HEK293 (cell line): Measurements from ENCODE around the gene PI3.

ENCODE experiments used
- CTCF ChIA-PET: fragments of 350-600 bp; formaldehyde crosslinking; extraction: SDS; loops from one replicate; lab custom pipeline; 2021; ENCODE audit warnings: antibody characterized with exemption; lab: Yijun Ruan, JAX
- POLR2A ChIA-PET: fragments of 300-600 bp; formaldehyde crosslinking; extraction: SDS; loops from one replicate; lab custom pipeline; 2020; ENCODE audit warnings: antibody characterized with exemption, inconsistent platforms; lab: Yijun Ruan, JAX
- H3K27ac ChIP-seq: fragments of 200-500 bp; sonication (Bioruptor generic); 2 replicates; pipeline ENCODE4 v1.5.1; 2014; ENCODE audit warnings: low read depth, low read length, control low read depth, inconsistent platforms; ENCODE audit errors: extremely low read depth
- H3K36me3 ChIP-seq, 2 experiments: fragments of 200-500 bp in 1 of 2; sonication (Bioruptor generic) in 1 of 2; 1 replicate in 1 of 2; 2 replicates in 1 of 2; pipeline ENCODE4 v1.5.1; 2014 to 2017; ENCODE audit warnings: inconsistent platforms in 2 of 2, low read length in 2 of 2; ENCODE audit not compliant: control insufficient read depth in 2 of 2, insufficient read depth in 1 of 2
- H3K4me1 ChIP-seq: fragments of 200-500 bp; sonication (Bioruptor generic); 2 replicates; pipeline ENCODE4 v1.5.1; 2014; ENCODE audit warnings: mild to moderate bottlenecking, low read length, inconsistent platforms; ENCODE audit not compliant: control insufficient read depth, insufficient read depth
- H3K4me3 ChIP-seq: 2 replicates; pipeline ENCODE4 v1.5.1; 2011; ENCODE audit warnings: low read depth, mild to moderate bottlenecking, control low read depth, low read length, moderate library complexity
- H3K9me3 ChIP-seq: fragments of 200-500 bp; sonication (Bioruptor generic); 2 replicates; pipeline ENCODE4 v1.5.1; 2014; ENCODE audit warnings: low read depth, low read length, inconsistent platforms; ENCODE audit not compliant: control insufficient read depth, insufficient read depth
- GFI1B ChIP-seq: fragments of 450-650 bp; formaldehyde crosslinking; IDR thresholded peaks from 2 replicates; pipeline ENCODE4 v1.5.1; 2016; ENCODE audit warnings: missing biosample characterization, missing genetic modification characterization
- OSR2 ChIP-seq: fragments of 450-650 bp; formaldehyde crosslinking; IDR thresholded peaks from 2 replicates; pipeline ENCODE4 v1.5.1; 2016; ENCODE audit warnings: missing biosample characterization, missing genetic modification characterization
- PRDM1 ChIP-seq: fragments of 450-650 bp; formaldehyde crosslinking; IDR thresholded peaks from 2 replicates; pipeline ENCODE4; 2016; ENCODE audit warnings: missing biosample characterization, missing genetic modification characterization
- PRDM10 ChIP-seq: fragments of 450-650 bp; formaldehyde crosslinking; IDR thresholded peaks from 2 replicates; pipeline ENCODE4 v1.5.1; 2016; ENCODE audit warnings: missing biosample characterization, missing genetic modification characterization
- SETDB1 ChIP-seq: IDR thresholded peaks from one replicate; pipeline ENCODE4 v1.6.1; 2017; ENCODE audit warnings: mild to moderate bottlenecking, low read length, moderate library complexity, mixed read lengths; ENCODE audit not compliant: insufficient read length
- ZBTB20 ChIP-seq: fragments of 450-650 bp; formaldehyde crosslinking; IDR thresholded peaks from 2 replicates; pipeline ENCODE4 v1.5.1; 2016; ENCODE audit warnings: missing biosample characterization, missing genetic modification characterization
- ZBTB6 ChIP-seq: fragments of 450-650 bp; formaldehyde crosslinking; IDR thresholded peaks from 2 replicates; pipeline ENCODE4 v1.5.1; 2017; ENCODE audit warnings: missing biosample characterization, missing genetic modification characterization
- ZNF157 ChIP-seq: fragments of 450-650 bp; formaldehyde crosslinking; IDR thresholded peaks from 2 replicates; pipeline ENCODE4 v1.5.1; 2016; ENCODE audit warnings: missing biosample characterization, missing genetic modification characterization
- ZNF341 ChIP-seq: fragments of 450-650 bp; formaldehyde crosslinking; IDR thresholded peaks from 2 replicates; pipeline ENCODE4; 2016; ENCODE audit warnings: low read depth, missing biosample characterization, missing genetic modification characterization
- ZNF366 ChIP-seq: fragments of 450-650 bp; formaldehyde crosslinking; conservative IDR thresholded peaks from 2 replicates; pipeline ENCODE4 v1.5.1; 2016; ENCODE audit warnings: missing biosample characterization, missing genetic modification characterization
- ZNF549 ChIP-seq: fragments of 450-650 bp; IDR thresholded peaks from 2 replicates; pipeline ENCODE4 v1.5.1; 2018; ENCODE audit warnings: missing biosample characterization, missing genetic modification characterization, mild to moderate bottlenecking, inconsistent platforms, moderate library complexity
- ZNF561 ChIP-seq: fragments of 450-650 bp; IDR thresholded peaks from 2 replicates; pipeline ENCODE4 v1.5.1; 2018; ENCODE audit warnings: missing biosample characterization, missing genetic modification characterization, borderline replicate concordance
- ZNF707 ChIP-seq: fragments of 450-650 bp; formaldehyde crosslinking; IDR thresholded peaks from 2 replicates; pipeline ENCODE4 v1.5.1; 2016; ENCODE audit warnings: missing biosample characterization, missing genetic modification characterization
- ZNF768 ChIP-seq: fragments of 450-650 bp; formaldehyde crosslinking; IDR thresholded peaks from 2 replicates; pipeline ENCODE4 v1.5.1; 2018; ENCODE audit warnings: missing biosample characterization, mild to moderate bottlenecking, missing genetic modification characterization

PI3 gene

GRCh38 chr20:45209924-45210323 is 35.2 kb downstream of the PI3 start:
- H3K27ac ChIP-seq, result no peak overlapping the region
- H3K4me3 ChIP-seq, result no peak overlapping the region
- peaks cover 3% of the 10 kb centered on the region; the same call in 1 of the 2 replicates for H3K4me1 ChIP-seq
- ChIA-PET CTCF (interaction anchor here (1.6 kb wide), 1 partner anchor 84 kb away, joined by 3 read pairs; no protein-coding TSS in a partner anchor), POLR2A (no interaction called here)
- H3K9me3 ChIP-seq, result no peaks in the 10 kb centered on the region
- H3K36me3 ChIP-seq, result no peaks in the 10 kb centered on the region
- TF ChIP-seq ZNF768 (tag by site-specific recombination), result no peak
- no peak for TF ChIP-seq ZNF549 (tag by site-specific recombination)

GRCh38 chr20:45211569-45212474 is 37.1 kb downstream of the PI3 start:
- no peaks in the 10 kb centered on the region for H3K4me1 ChIP-seq
- no peak for TF ChIP-seq ZBTB6
- 0 out of 2 replicates have a peak, but pooled peaks have one; percentile 11 for TF ChIP-seq PRDM1
- TF ChIP-seq ZBTB20, result 0 out of 2 replicates have a peak, but pooled peaks have one; percentile 20
- peak; percentile 92 for TF ChIP-seq ZNF366
- POLR2A ChIA-PET, result no interaction called here
- H3K4me3 ChIP-seq, result no peak overlapping the region
- H3K9me3 ChIP-seq, result no peaks in the 10 kb centered on the region
- no peaks in the 10 kb centered on the region for H3K36me3 ChIP-seq
- H3K27ac ChIP-seq, result no peak overlapping the region
- CTCF ChIA-PET, result interaction anchor here (1.6 kb wide), 1 partner anchor 82 kb away, joined by 3 read pairs; no protein-coding TSS in a partner anchor

GRCh38 chr20:45212836-45213235 is 38.1 kb downstream of the PI3 start:
- TF ChIP-seq ZNF707 (tag by site-specific recombination), result no peak
- TF ChIP-seq GFI1B (tag by site-specific recombination), result no peak
- TF ChIP-seq SETDB1, result no peak
- TF ChIP-seq ZNF561, result no peak
- TF ChIP-seq ZNF157 (tag by site-specific recombination), result no peak
- TF ChIP-seq ZNF341 (tag by site-specific recombination), result no peak
- TF ChIP-seq OSR2 (tag by site-specific recombination), result no peak
- TF ChIP-seq PRDM10 (tag by site-specific recombination), result no peak
- TF ChIP-seq, all 188 proteins: peak for 0
- Histone ChIP-seq H3K4me3 (no peak overlapping the region), H3K9me3 (no peaks in the 10 kb centered on the region), H3K4me1 (no peaks in the 10 kb centered on the region), H3K27ac (no peak overlapping the region), H3K36me3 (no peaks in the 10 kb centered on the region)
- POLR2A ChIA-PET, result no interaction called here
- CTCF ChIA-PET, result no interaction called here
